Upper lobe of right lung (tissue), 1 donor: ENCODE measurements around the gene LRMDA. TPM values are rescaled to one million over a fixed set of nuclear protein-coding genes. Genes with fewer than 3 reads are reported as not detected.

Source experiments
- ATAC-seq: fragments of 200-7000 bp; cut with Tn5 transposase; one replicate; pipeline ENCODE4 v1.9.1; 2020; ENCODE audit warnings: mild to moderate bottlenecking, moderate library complexity
- DNase-seq: peaks from one replicate; pipeline ENCODE4 v3.0.0-alpha.2; 2020
- H3K27ac ChIP-seq: fragments of 200-600 bp; one replicate; pipeline ENCODE4 v1.8.0; 2022
- H3K27me3 ChIP-seq: fragments of 200-600 bp; one replicate; pipeline ENCODE4 v1.8.0; 2022; ENCODE audit warnings: mild to moderate bottlenecking
- H3K36me3 ChIP-seq: fragments of 200-600 bp; one replicate; pipeline ENCODE4 v1.8.0; 2022
- H3K4me1 ChIP-seq: fragments of 200-600 bp; one replicate; pipeline ENCODE4 v1.8.0; 2022
- H3K4me3 ChIP-seq: fragments of 200-600 bp; one replicate; pipeline ENCODE4 v1.8.0; 2022; ENCODE audit warnings: mild to moderate bottlenecking
- H3K9me3 ChIP-seq: fragments of 200-600 bp; one replicate; pipeline ENCODE4 v1.8.0; 2022
- CTCF ChIP-seq: fragments of 200-600 bp; IDR thresholded peaks from one replicate; pipeline ENCODE4 v1.8.0; 2022; ENCODE audit warnings: antibody characterized with exemption
- intact Hi-C: fragments of 100-400 bp; cut with DNase I; formaldehyde crosslinking; loops from one replicate; pipeline ENCODE4 v1.11.0; 2022
- total RNA-seq: library from RNA; stranded (reverse); fragmentation: NEBNext Ultra II Directional; extraction: Animal tissue kit (Norgen Biotek cat#: 25700); gene quantifications from one replicate; pipeline ENCODE4 v1.2.1, GENCODE V29; 2021
- donor health status: DM: no; HTN: yes; CAD: no; lungs with severe emphysema.

The LRMDA gene
- total RNA-seq, 1 donor from 2014 or later, result 20.0 TPM

GRCh38 chr10:75924309-75924902 lies 493.0 kb downstream of the LRMDA start:
- ATAC-seq, result no peak
- Histone ChIP-seq H3K9me3 (no peaks in the 10 kb centered on the region), H3K36me3 (no peaks in the 10 kb centered on the region), H3K27me3 (no peaks in the 10 kb centered on the region), H3K27ac (no peak overlapping the region), H3K4me1 (no peaks in the 10 kb centered on the region), H3K4me3 (no peak overlapping the region)
- intact Hi-C loops, result no loop called here
- no peak for TF ChIP-seq CTCF
- no peak for DNase-seq

- H3K9me3 ChIP-seq, result no peaks in the 10 kb centered on the region
- ATAC-seq (no peak), DNase-seq (no peak)
- intact Hi-C loops, result no loop called here
- no peak for TF ChIP-seq CTCF
- H3K4me3 ChIP-seq, result no peak overlapping the region
- H3K27me3 ChIP-seq, result no peaks in the 10 kb centered on the region
- no peaks in the 10 kb centered on the region for H3K4me1 ChIP-seq
- no peaks in the 10 kb centered on the region for H3K36me3 ChIP-seq
- H3K27ac ChIP-seq, result no peak overlapping the region
These were observed 494.6 kb downstream of the LRMDA start for GRCh38 chr10:75925999-75926398.

GRCh38 chr10:75926763-75927162 lies 495.3 kb downstream of the LRMDA start:
- Histone ChIP-seq H3K9me3 (no peaks in the 10 kb centered on the region), H3K4me1 (no peaks in the 10 kb centered on the region), H3K27ac (no peak overlapping the region), H3K36me3 (no peaks in the 10 kb centered on the region), H3K27me3 (no peaks in the 10 kb centered on the region), H3K4me3 (no peak overlapping the region)
- intact Hi-C loops, result no loop called here
- TF ChIP-seq CTCF, result no peak
- ATAC-seq (no peak), DNase-seq (no peak)

GRCh38 chr10:75928231-75928630 lies 496.8 kb downstream of the LRMDA start:
- no peak for TF ChIP-seq CTCF
- Histone ChIP-seq H3K4me3 (no peak overlapping the region), H3K9me3 (no peaks in the 10 kb centered on the region), H3K36me3 (no peaks in the 10 kb centered on the region), H3K27ac (no peak overlapping the region), H3K4me1 (no peaks in the 10 kb centered on the region), H3K27me3 (no peaks in the 10 kb centered on the region)
- ATAC-seq (no peak), DNase-seq (no peak)
- intact Hi-C loops, result no loop called here

GRCh38 chr10:75929630-75930161 lies 498.3 kb downstream of the LRMDA start:
- no peak for DNase-seq
- no peak overlapping the region for H3K27ac ChIP-seq
- no peaks in the 10 kb centered on the region for H3K4me1 ChIP-seq
- intact Hi-C loops, result no loop called here
- no peak for TF ChIP-seq CTCF
- H3K9me3 ChIP-seq, result no peaks in the 10 kb centered on the region
- ATAC-seq, result no peak
- H3K4me3 ChIP-seq, result no peak overlapping the region
- no peaks in the 10 kb centered on the region for H3K36me3 ChIP-seq
- H3K27me3 ChIP-seq, result no peaks in the 10 kb centered on the region

GRCh38 chr10:75932921-75933320 lies 501.5 kb downstream of the LRMDA start:
- Histone ChIP-seq H3K27me3 (no peaks in the 10 kb centered on the region), H3K9me3 (no peaks in the 10 kb centered on the region), H3K4me3 (no peak overlapping the region), H3K36me3 (no peaks in the 10 kb centered on the region), H3K27ac (no peak overlapping the region), H3K4me1 (no peaks in the 10 kb centered on the region)
- DNase-seq (no peak), ATAC-seq (no peak)
- no peak for TF ChIP-seq CTCF
- intact Hi-C loops, result no loop called here
